HG03575 (cell line): ENCODE results near the gene LIMS1.
A peak's percentile ranks its signal among the peaks of the same experiment; 100 is the strongest.
"Not testable (repeated sequence)": the region's sequence is repeated elsewhere in the genome, so short reads cannot be mapped to it uniquely, and the experiment has no call there.

Source experiments
- ATAC-seq: cut with Tn5 transposase; IDR thresholded peaks from one replicate; pipeline ENCODE4 v1.9.1; 2021; ENCODE audit not compliant: unreplicated experiment, insufficient number of reproducible peaks, low FRiP score; ENCODE audit errors: extremely low read depth

The LIMS1 gene

DNA sequence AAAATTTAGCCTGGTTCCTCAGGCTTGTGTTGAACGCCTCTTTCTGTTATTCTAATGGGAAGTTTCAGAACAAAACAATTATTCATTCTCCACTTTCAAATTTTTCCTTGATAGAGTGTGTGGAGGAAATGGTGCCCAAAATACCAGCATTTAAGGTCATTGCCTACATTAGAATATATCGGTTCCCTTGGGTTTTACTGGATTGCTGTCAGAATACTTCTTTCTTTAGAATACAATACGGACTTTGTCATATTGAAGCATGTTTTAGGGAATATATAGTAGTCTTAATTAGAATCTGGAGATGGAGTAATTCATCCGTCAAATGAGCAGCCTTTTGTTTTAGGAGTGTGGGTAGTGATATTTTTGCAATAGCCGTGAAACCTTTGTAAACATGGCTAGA lies 13.3 kb downstream of the LIMS1 start:
- no peak for ATAC-seq

- ATAC-seq = no peak
Observed at GRCh38 chr2:108548208-108549003, 14.1 kb downstream of the LIMS1 start.

DNA sequence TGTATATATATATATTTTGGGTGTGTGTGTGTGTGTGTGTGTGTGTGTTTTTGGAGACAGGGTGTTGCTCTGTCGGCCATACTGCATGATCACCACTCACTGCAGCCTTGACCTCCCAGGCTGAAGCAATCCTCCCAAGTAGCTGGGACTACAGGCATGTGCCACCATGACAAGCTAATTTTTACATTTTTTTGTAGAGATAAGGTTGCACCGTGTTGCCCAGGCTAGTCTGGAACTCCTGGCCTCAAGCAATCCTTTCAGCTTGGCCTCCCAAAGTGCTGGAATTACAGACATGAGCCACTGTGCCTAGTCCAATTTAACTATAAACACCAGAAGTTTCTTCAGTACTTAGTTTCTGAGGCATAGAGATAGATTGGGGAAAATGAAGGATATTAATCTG lies 18.3 kb downstream of the LIMS1 start:
- no peak for ATAC-seq

- ATAC-seq = no peak
Observed at GRCh38 chr2:108553209-108553919, 19.1 kb downstream of the LIMS1 start.

DNA sequence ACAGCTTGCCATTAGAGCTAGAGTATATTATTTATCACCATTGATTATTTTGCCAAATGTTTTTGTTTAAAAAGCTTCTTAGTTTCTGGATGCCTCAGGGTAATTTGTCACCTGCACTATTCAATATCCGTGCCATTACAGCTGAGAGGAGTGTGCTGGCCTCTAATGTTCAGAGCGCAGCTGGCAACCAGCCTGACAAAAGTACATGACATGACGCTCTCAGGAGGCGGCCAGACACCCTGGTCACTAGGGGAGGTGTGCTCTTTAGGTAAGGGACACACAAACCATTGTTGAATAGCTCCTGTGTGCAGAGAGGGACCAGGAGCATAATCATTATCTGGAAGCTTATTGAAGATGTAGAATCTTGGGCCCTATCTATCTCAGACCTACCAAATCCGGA lies 20.3 kb downstream of the LIMS1 start:
- ATAC-seq = no peak

GRCh38 chr2:108555572-108555971 lies 21.3 kb downstream of the LIMS1 start:
- ATAC-seq = no peak

DNA sequence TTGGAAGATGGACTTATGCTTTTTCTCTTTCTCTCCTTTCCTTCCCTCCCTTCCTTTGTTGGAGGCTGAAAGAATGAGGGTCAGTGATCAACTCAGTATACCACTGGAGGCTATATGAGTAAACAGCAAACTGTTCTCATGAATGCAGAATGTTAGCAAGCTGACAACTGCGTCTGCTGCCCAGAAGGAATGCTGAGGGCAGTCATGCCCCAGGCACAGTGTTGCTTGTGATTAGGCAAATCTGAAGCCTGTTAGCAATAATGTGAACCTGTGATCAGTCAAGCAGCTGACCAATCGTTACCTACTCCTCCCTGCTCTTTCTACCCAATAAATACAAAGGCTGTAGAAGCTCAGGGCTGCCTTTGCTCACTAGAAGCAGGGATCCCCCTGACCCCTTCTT lies 22.3 kb downstream of the LIMS1 start:
- ATAC-seq = not testable (repeated sequence)

DNA sequence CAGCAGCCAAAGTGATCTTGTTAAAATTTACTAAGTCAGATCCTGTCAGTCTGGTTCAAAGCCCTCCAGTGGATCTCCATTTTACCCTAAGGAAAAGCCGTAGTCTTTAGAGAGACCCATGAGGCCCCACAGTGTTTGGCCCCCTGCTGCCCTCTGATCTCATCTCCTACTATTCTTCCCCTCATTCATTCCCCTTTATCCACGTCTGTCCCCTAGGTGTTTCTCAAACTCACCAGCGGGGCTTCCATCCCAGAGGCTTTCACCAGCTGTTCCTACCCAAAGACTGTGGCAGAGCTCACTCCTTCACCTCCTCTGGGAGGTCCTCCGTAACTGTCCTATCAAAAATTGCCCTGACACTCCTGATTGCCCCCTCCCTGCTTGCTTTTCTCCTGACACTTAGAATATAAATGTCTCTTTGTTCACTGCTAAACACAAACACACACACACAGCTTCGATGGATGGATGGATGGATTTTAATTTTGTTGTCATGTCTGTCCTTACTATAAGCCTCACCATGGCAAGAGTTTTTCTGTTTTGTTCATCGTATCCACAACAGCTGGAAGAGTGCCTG lies 26.1 kb downstream of the LIMS1 start:
- no peak for ATAC-seq

DNA sequence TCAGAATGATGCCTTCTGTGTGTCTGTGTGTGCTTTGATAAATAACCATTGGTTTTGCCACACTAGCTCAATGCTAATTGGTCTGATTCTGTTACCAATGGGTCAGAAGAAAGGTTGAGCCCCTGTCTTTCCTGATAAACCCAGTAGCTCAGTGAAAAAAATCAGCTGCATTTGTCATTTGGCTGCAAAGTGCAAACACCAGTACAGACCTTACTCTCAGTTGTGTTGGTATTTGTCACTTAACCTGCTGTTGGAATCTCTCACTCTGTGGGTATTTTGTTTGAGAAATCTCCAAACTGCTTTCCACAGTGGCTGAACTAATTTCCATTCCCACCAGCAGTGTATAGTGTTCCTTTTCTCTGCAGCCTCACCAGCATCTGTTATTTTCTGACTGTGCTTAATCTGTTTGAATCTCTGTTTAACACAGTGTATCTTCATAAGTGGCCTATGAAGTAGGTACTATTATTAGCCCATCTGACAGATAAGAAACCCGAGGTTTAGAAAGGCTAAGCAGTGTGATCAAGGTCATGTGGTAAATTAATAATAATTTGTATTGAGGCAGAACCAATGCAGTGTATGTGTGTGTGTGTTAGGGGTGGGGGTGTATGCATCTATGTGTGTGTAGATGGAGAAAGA lies 26.7 kb downstream of the LIMS1 start:
- ATAC-seq = no peak

DNA sequence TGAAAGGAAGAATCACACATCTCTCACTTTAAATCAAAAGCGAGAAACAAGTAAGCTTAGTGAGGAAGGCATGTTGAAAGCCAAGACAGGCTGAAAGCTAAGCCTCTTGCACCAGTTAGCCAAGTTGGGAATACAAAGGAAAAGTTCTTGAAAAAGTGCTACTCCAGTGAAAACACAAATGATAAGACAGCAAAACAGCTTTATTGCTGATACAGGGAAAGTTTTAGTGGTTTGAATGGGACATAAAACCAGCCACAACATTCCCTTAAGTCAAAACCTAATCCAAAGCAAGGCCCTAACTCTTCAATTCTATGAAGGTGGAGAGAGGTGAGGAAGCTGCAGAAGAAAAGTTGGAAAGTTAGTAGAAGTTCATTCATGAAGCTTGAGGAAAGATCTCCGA lies 28.0 kb downstream of the LIMS1 start:
- no peak for ATAC-seq

GRCh38 chr2:108564510-108564909 lies 30.2 kb downstream of the LIMS1 start:
- no peak for ATAC-seq

GRCh38 chr2:108565778-108566375 lies 31.6 kb downstream of the LIMS1 start:
- ATAC-seq = no peak

DNA sequence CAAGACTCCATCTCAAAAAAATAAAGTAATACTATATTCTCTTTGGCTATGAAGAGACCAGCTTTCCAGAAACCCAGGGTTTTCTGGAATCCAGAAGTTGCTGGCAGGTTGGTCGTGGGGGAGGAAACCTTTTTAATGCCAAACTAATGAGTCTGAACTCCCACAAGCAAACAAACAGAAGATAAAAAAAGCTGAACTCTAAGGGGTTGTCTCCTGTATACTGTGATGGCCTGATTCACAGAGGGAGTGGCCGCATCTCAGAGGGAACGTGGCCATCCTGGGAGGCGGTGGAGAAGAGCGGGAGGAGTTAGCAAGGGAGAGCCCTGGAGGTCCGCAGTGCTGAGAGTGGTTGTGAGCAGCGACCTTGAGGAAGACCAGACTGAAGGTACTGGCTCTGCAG lies 36.1 kb downstream of the LIMS1 start:
- no peak for ATAC-seq

GRCh38 chr2:108571286-108571685 lies 37.0 kb downstream of the LIMS1 start:
- no peak for ATAC-seq

DNA sequence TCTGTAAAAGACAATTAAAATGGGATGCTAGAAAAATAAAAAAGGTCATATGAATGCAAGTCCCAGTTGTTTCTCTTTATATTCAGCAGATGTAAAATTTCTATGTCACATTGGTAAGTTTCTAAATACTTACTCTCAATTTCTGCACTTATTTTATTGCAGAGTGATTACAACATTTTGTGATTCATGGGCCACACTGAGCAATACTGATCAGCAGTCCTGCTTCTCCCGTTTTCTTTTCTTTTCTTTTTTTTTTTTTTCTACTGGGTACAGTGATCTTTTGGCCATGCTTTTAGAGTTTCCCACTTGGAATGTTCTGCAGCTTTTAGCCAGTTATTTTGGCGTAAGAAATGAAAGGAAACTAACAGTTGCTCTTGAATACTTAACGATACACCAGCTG lies 38.8 kb downstream of the LIMS1 start:
- no peak for ATAC-seq

GRCh38 chr2:108574332-108574731 lies 40.1 kb downstream of the LIMS1 start:
- ATAC-seq = no peak

DNA sequence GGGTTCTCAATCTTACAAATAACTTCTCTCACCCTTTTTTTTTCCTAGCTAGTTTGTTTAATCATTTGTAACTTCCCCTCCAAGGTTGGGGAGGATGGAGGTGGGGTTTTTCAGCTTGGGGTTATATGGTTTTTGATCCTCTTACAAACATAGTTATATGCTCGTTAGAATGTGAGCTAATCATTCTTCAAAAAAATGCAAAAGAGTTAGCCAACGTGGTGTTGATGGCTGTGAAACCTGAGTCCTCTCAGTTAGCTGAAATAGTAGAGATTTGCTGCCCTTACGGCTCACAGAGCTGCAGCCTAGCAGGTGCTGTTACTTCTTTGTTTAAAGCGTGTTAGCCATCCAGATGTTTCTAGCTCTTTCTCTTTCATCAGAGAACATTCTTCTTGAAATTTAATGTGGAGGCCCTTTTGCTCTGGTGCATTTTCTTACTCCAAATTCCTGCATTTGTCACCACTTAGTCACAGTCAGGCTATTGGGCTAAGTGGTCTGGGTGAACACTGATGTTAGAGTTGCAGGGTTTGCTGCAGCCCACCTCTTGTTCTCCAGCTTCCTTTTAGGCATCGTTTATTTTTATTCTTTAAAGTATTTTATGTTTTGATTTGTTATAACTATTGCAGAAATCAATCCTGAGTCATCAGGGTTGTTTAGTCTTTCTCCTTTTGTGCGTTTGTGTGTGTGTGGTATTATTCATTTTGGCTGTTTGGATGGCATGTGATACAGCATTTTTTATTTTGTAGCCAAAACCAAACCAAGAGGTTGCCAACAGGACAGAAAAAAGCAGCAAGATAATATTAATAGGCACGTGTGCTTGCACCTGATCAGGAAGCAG lies 41.1 kb downstream of the LIMS1 start:
- peak; percentile 45 for ATAC-seq

DNA sequence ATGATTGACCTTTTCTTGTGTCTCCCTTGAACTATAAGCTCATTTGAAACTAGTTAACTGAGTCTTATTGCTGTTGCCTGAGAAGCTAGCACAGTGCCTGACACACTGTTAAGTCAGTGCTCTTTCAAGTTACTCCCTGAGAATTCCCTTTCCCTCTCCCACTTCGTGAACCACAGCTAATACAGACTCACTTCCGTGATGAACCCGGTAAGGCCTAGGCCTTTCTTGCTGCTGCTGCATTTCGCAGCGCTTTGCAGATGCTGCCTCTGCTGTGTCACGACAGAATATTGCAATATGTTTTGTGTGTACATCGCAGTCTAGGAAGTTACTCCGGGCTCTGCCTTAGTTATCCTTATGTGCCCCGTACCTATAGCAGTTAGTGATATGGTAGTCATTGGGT lies 42.8 kb downstream of the LIMS1 start:
- no peak for ATAC-seq

DNA sequence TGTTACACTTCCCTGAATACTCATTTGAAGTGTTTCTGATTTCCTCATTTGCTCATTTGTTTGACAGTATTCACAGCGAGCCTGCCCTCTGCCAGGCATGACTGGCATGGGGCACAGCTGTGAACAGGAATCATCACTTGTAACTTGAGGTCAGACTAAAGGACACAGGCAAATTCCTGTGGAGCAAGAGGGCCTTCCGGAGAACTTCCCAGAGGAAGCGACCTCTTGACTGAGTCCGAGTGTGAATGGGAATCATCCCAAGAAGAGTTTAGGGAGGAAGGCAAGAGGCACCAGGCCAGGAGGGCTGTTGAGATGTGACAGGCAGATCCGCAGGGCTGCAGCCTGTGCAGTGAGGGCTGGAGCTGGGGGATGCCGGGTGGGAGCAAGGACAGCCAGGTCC lies 45.4 kb downstream of the LIMS1 start:
- ATAC-seq = no peak
